PC-3 (cell line): ENCODE measurements around the gene WHRN.

Experiments
- EZH2 ChIP-seq: fragments of 300-600 bp; sonication (generic); IDR thresholded peaks from one replicate; pipeline ENCODE4 v1.6.1; 2017; ENCODE audit warnings: antibody characterized with exemption, mild to moderate bottlenecking, low read length; ENCODE audit not compliant: unreplicated experiment
- TF ChIP-seq, protein P1 (sequence below): fragments of 300-600 bp; sonication (generic); conservative IDR thresholded peaks from 2 replicates; pipeline ENCODE4 v1.5.1; 2017; ENCODE audit warnings: antibody characterized with exemption, low read depth, mild to moderate bottlenecking, low read length

DNA sequence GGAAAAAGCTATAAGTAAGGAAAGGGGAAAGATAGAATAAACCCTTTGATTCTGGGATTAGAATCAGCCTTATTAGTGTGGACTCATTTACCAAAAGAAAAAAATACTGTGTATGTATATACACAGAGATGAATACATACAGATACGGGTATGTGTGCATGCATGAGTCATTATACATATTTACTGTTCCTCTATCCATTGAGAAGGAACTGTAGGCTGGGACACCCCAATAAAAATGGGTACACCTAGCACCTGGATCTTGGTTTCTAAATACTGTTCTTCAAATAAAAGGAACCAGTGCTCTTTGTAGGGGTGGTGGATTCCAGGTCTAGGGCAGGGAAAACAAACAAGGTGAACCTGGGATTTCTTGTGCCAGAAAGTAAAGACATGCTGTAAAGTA, 48.3 kb downstream of the WHRN start:
- TF ChIP-seq, protein P1, sequence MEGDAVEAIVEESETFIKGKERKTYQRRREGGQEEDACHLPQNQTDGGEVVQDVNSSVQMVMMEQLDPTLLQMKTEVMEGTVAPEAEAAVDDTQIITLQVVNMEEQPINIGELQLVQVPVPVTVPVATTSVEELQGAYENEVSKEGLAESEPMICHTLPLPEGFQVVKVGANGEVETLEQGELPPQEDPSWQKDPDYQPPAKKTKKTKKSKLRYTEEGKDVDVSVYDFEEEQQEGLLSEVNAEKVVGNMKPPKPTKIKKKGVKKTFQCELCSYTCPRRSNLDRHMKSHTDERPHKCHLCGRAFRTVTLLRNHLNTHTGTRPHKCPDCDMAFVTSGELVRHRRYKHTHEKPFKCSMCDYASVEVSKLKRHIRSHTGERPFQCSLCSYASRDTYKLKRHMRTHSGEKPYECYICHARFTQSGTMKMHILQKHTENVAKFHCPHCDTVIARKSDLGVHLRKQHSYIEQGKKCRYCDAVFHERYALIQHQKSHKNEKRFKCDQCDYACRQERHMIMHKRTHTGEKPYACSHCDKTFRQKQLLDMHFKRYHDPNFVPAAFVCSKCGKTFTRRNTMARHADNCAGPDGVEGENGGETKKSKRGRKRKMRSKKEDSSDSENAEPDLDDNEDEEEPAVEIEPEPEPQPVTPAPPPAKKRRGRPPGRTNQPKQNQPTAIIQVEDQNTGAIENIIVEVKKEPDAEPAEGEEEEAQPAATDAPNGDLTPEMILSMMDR, result no peak
- no peak for TF ChIP-seq EZH2
